CD4-positive, alpha-beta memory T cell (primary cell): ENCODE data around the gene ZNF19. TPM values are rescaled to one million over a fixed set of nuclear protein-coding genes. Genes with fewer than 3 reads are reported as not detected.
A peak's percentile ranks its signal among the peaks of the same experiment; 100 is the strongest.

Experiments
- CTCF ChIA-PET: fragments of 350-600 bp; sonication (Branson Sonifier 250); formaldehyde crosslinking; loops from one replicate; lab custom pipeline; 2021; ENCODE audit warnings: inconsistent platforms; ENCODE audit not compliant: partially characterized antibody; lab: Charles Lee
- POLR2A ChIA-PET: fragments of 350-600 bp; sonication (Branson Sonifier 250); formaldehyde crosslinking; loops from one replicate; lab custom pipeline; 2021; ENCODE audit not compliant: partially characterized antibody; lab: Charles Lee
- DNase-seq, 5 donors: peaks; one replicate each; pipeline versions ENCODE4 v3.0.0 to v3.0.0-alpha.2; 2020 to 2022; ENCODE audit warnings: mixed read lengths in 1 of 5
- H3K27ac ChIP-seq: one replicate; pipeline ENCODE4 v1.7.0; 2013; ENCODE audit warnings: low read depth, low read length
- H3K27me3 ChIP-seq: 2 replicates; pipeline ENCODE4 v1.7.0; 2013; ENCODE audit warnings: mild to moderate bottlenecking, low read length, moderate library complexity; ENCODE audit not compliant: insufficient read depth
- H3K36me3 ChIP-seq: 2 replicates; pipeline ENCODE4 v1.7.0; 2013; ENCODE audit warnings: mild to moderate bottlenecking, low read length, moderate library complexity; ENCODE audit not compliant: insufficient read depth
- H3K4me1 ChIP-seq: 2 replicates; pipeline ENCODE4 v1.7.0; 2013; ENCODE audit warnings: mild to moderate bottlenecking, low read length, moderate library complexity; ENCODE audit not compliant: insufficient read depth
- H3K4me3 ChIP-seq, 2 donors: one replicate each; pipeline ENCODE4 v1.7.0; 2013; ENCODE audit warnings: low read length in 2 of 2, mild to moderate bottlenecking in 1 of 2
- H3K9me3 ChIP-seq, 2 donors: one replicate each; pipeline ENCODE4 v1.7.0; 2013; ENCODE audit warnings: low read length in 2 of 2, control low read depth in 1 of 2; ENCODE audit not compliant: control insufficient read depth in 1 of 2
- H3K27ac Mint-ChIP-seq, 7 donors: one replicate each; pipeline ENCODE4 v1.8.0; 2020 to 2021; ENCODE audit warnings: mixed read lengths in 7 of 7, mild to moderate bottlenecking in 6 of 7, inconsistent platforms in 3 of 7, moderate library complexity in 3 of 7
- H3K27me3 Mint-ChIP-seq, 2 donors: one replicate each; pipeline ENCODE4 v1.8.0; 2020 to 2021; ENCODE audit warnings: mixed read lengths in 2 of 2
- H3K36me3 Mint-ChIP-seq, 2 donors: one replicate each; pipeline ENCODE4 v1.8.0; 2020 to 2021; ENCODE audit warnings: mixed read lengths in 2 of 2, inconsistent platforms in 1 of 2, mild to moderate bottlenecking in 1 of 2
- H3K4me1 Mint-ChIP-seq, 4 donors: one replicate each; pipeline ENCODE4 v1.8.0; 2020 to 2021; ENCODE audit warnings: mixed read lengths in 4 of 4, mild to moderate bottlenecking in 1 of 4
- H3K4me3 Mint-ChIP-seq, 8 donors: one replicate each; pipeline ENCODE4 v1.8.0; 2020 to 2021; ENCODE audit warnings: mixed read lengths in 8 of 8, mild to moderate bottlenecking in 7 of 8, moderate library complexity in 6 of 8, inconsistent platforms in 3 of 8
- H3K9me3 Mint-ChIP-seq, 8 donors: one replicate each; pipeline ENCODE4 v1.8.0; 2020 to 2021; ENCODE audit warnings: mixed read lengths in 8 of 8, mild to moderate bottlenecking in 5 of 8, inconsistent platforms in 3 of 8, moderate library complexity in 1 of 8
- intact Hi-C: fragments of 100-400 bp; cut with micrococcal nuclease; formaldehyde crosslinking; loops from one replicate; pipeline ENCODE4 v1.15.1; 2023
- polyA plus RNA-seq, 2 donors: library from polyadenylated mRNA; unstranded; fragments of 300-500 nt; fragmentation: Illumina TruSeq; gene quantifications; one replicate each; pipeline ENCODE4 v1.2.3, GENCODE V29; 2021
- total RNA-seq, 2 experiments: library from RNA; stranded (reverse); gene quantifications; one replicate each; pipeline ENCODE4 v1.2.3, GENCODE V29; 2021

Gene ZNF19
- total and polyA plus RNA-seq, 4 experiments from 2014 or later = 1.00 to 9.3 (median 4.9) TPM

GRCh38 chr16:71476457-71477124 is 12.5 kb downstream of the ZNF19 start:
- Histone ChIP-seq H3K4me1 (no peaks in the 10 kb centered on the region), H3K9me3 (no peaks in the 10 kb centered on the region), H3K27ac (no peak overlapping the region), H3K4me3 (no peak overlapping the region), H3K36me3 (no peaks in the 10 kb centered on the region), H3K27me3 (no peaks in the 10 kb centered on the region)
- peaks cover 0 to 2% (median 0%) of the 10 kb centered on the region in 8 donors for H3K9me3 Mint-ChIP-seq
- CTCF ChIA-PET = no interaction called here
- H3K27ac Mint-ChIP-seq = peak overlapping the region in 1 of 7 donors; percentile 32
- H3K4me3 Mint-ChIP-seq = peak overlapping the region in 1 of 8 donors; percentile 41
- H3K27me3 Mint-ChIP-seq = no peaks in the 10 kb centered on the region
- POLR2A ChIA-PET = no interaction called here
- DNase-seq = no peak
- peaks cover 0 to 4% (median 1%) of the 10 kb centered on the region in 4 donors for H3K4me1 Mint-ChIP-seq
- intact Hi-C loops = no loop called here
- H3K36me3 Mint-ChIP-seq = peaks cover 51 to 72% of the 10 kb centered on the region in 2 donors

GRCh38 chr16:71474864-71475263 is 14.3 kb downstream of the ZNF19 start:
- no peak for DNase-seq
- Histone ChIP-seq H3K27ac (no peak overlapping the region), H3K4me1 (no peaks in the 10 kb centered on the region), H3K27me3 (no peaks in the 10 kb centered on the region), H3K4me3 (no peak overlapping the region), H3K36me3 (no peaks in the 10 kb centered on the region), H3K9me3 (no peaks in the 10 kb centered on the region)
- CTCF ChIA-PET = no interaction called here
- Mint-ChIP-seq H3K27ac (peak overlapping the region in 1 of 7 donors; percentile 4), H3K36me3 (peaks cover 52 to 70% of the 10 kb centered on the region in 2 donors), H3K4me3 (no peak overlapping the region), H3K27me3 (no peaks in the 10 kb centered on the region), H3K9me3 (peaks cover 0 to 2% (median 0%) of the 10 kb centered on the region in 8 donors), H3K4me1 (peaks cover 0 to 2% (median 0%) of the 10 kb centered on the region in 4 donors)
- intact Hi-C loops = no loop called here
- POLR2A ChIA-PET = no interaction called here

GRCh38 chr16:71473891-71474290 is 15.2 kb downstream of the ZNF19 start:
- Mint-ChIP-seq H3K36me3 (peaks cover 49 to 74% of the 10 kb centered on the region in 2 donors), H3K27me3 (no peaks in the 10 kb centered on the region), H3K27ac (peak overlapping the region in 1 of 7 donors; percentile 62), H3K9me3 (no peaks in the 10 kb centered on the region), H3K4me1 (peaks cover 0 to 2% (median 0%) of the 10 kb centered on the region in 4 donors), H3K4me3 (no peak overlapping the region)
- H3K4me3 ChIP-seq = no peak overlapping the region
- ChIA-PET CTCF (no interaction called here), POLR2A (no interaction called here)
- H3K9me3 ChIP-seq = no peaks in the 10 kb centered on the region
- no peaks in the 10 kb centered on the region for H3K4me1 ChIP-seq
- no peak for DNase-seq
- H3K27me3 ChIP-seq = no peaks in the 10 kb centered on the region
- no peak overlapping the region for H3K27ac ChIP-seq
- intact Hi-C loops = no loop called here
- H3K36me3 ChIP-seq = no peaks in the 10 kb centered on the region

- Histone ChIP-seq H3K36me3 (no peaks in the 10 kb centered on the region), H3K9me3 (no peaks in the 10 kb centered on the region), H3K27ac (no peak overlapping the region), H3K27me3 (no peaks in the 10 kb centered on the region), H3K4me1 (no peaks in the 10 kb centered on the region), H3K4me3 (no peak overlapping the region)
- CTCF ChIA-PET = no interaction called here
- Mint-ChIP-seq H3K36me3 (peaks cover 43 to 67% of the 10 kb centered on the region in 2 donors), H3K27me3 (no peaks in the 10 kb centered on the region), H3K4me1 (peaks cover 0 to 2% (median 0%) of the 10 kb centered on the region in 4 donors), H3K27ac (no peak overlapping the region), H3K4me3 (no peak overlapping the region), H3K9me3 (no peaks in the 10 kb centered on the region)
- intact Hi-C loops = no loop called here
- POLR2A ChIA-PET = no interaction called here
- no peak for DNase-seq
These were observed 16.2 kb downstream of the ZNF19 start for GRCh38 chr16:71472931-71473330.

- Histone ChIP-seq H3K27ac (no peak overlapping the region), H3K4me3 (no peak overlapping the region), H3K4me1 (no peaks in the 10 kb centered on the region), H3K9me3 (no peaks in the 10 kb centered on the region), H3K27me3 (no peaks in the 10 kb centered on the region), H3K36me3 (no peaks in the 10 kb centered on the region)
- Mint-ChIP-seq H3K27ac (no peak overlapping the region), H3K9me3 (no peaks in the 10 kb centered on the region), H3K4me3 (no peak overlapping the region), H3K36me3 (peaks cover 36 to 59% of the 10 kb centered on the region in 2 donors), H3K4me1 (no peaks in the 10 kb centered on the region), H3K27me3 (no peaks in the 10 kb centered on the region)
- ChIA-PET CTCF (no interaction called here), POLR2A (no interaction called here)
- no peak for DNase-seq
- intact Hi-C loops = no loop called here
These were observed 17.1 kb downstream of the ZNF19 start for GRCh38 chr16:71472051-71472450.

GRCh38 chr16:71467810-71468209 is 21.3 kb downstream of the ZNF19 start:
- Mint-ChIP-seq H3K36me3 (peaks cover 6 to 23% of the 10 kb centered on the region in 2 donors), H3K9me3 (no peaks in the 10 kb centered on the region), H3K27me3 (no peaks in the 10 kb centered on the region), H3K4me3 (no peak overlapping the region), H3K4me1 (peaks cover 2 to 10% (median 3%) of the 10 kb centered on the region in 4 donors), H3K27ac (no peak overlapping the region)
- Histone ChIP-seq H3K27ac (no peak overlapping the region), H3K27me3 (no peaks in the 10 kb centered on the region), H3K9me3 (no peaks in the 10 kb centered on the region), H3K4me1 (no peaks in the 10 kb centered on the region), H3K36me3 (no peaks in the 10 kb centered on the region), H3K4me3 (no peak overlapping the region)
- intact Hi-C loops = loop anchor here (10.0 kb wide), 1 partner anchor 537 kb away; the partner anchor contains the start of genes DHODH and PKD1L3
- CTCF ChIA-PET = no interaction called here
- POLR2A ChIA-PET = no interaction called here
- DNase-seq = peak; percentile 32 to 45 (median 38)

- ChIA-PET CTCF (interaction anchor here (1.3 to 4.0 kb wide), 3 partner anchors 20 to 146 kb away, joined by 3 to 31 read pairs (median 7); no protein-coding TSS in a partner anchor), POLR2A (interaction anchor here (1.4 to 4.1 kb wide), 2 partner anchors 18 to 21 kb away, joined by 3 to 74 read pairs; no protein-coding TSS in a partner anchor)
- Histone ChIP-seq H3K4me3 (no peak overlapping the region), H3K4me1 (peaks cover 20% of the 10 kb centered on the region), H3K9me3 (no peaks in the 10 kb centered on the region), H3K27ac (no peak overlapping the region), H3K27me3 (no peaks in the 10 kb centered on the region), H3K36me3 (no peaks in the 10 kb centered on the region)
- intact Hi-C loops = loop anchor here (5.0 to 10.0 kb wide), 2 partner anchors 33 to 541 kb away; partner anchors contain the start of genes DHODH and PKD1L3
- Mint-ChIP-seq H3K4me1 (peaks cover 10 to 31% (median 22%) of the 10 kb centered on the region in 4 donors), H3K4me3 (no peak overlapping the region), H3K9me3 (no peaks in the 10 kb centered on the region), H3K27me3 (no peaks in the 10 kb centered on the region), H3K36me3 (peaks cover 3 to 7% of the 10 kb centered on the region in 2 donors), H3K27ac (no peak overlapping the region)
- no peak for DNase-seq
These were observed 24.9 kb downstream of the ZNF19 start for GRCh38 chr16:71464231-71464630.
